GM19025 (cell line): Measurements from ENCODE around the gene RAP2B.
"Not testable (repeated sequence)": the region's sequence is repeated elsewhere in the genome, so short reads cannot be mapped to it uniquely, and the experiment has no call there.

Experiments used
- ATAC-seq: cut with Tn5 transposase; IDR thresholded peaks from one replicate; pipeline ENCODE4 v1.9.1; 2021; ENCODE audit warnings: mild to moderate bottlenecking, low read depth, moderate library complexity; ENCODE audit not compliant: unreplicated experiment

RAP2B gene

DNA sequence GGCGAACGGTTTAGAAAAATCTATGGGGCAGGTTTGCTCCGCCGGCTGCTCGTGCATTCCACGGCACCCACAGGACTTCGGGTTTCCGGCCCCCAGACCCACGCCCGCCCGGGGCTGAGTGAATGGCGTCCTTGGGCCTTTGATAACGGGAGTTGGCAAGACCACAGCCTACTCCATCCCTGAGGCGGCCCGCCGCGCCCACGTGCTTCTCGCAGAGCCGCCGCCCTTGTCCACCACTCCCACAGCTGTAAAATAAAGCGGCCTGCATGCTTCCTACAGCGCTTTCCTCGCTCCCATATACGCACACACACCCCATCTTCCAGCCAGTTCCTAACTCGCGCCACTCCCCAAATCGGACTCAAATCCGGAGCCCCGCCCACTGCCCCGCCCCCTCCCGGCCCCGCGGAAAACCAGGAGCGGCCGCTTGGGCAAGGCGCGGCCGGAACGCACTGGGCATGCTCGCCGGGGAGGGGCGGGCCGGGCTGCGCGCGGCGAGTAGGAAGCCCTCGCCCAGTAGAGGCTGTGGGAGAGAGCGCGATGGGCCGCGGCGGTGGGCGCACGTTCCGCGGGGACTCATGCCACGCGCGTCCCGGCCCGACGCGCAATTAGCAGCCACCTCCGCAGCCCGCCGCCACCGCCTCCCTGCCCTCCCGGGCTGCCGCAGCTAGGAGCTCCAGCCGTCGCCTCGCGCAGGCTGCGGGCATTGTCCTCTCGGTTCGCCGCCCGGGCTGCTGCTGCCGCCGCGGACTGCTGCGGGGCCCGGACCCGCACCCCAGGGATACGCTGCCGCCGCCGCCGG is at the start of gene RAP2B:
RAP2B (plus strand) TSS at position 513 of the 799 bp plus-strand sequence. CDS start 468 bp downstream, outside the sequence.
- ATAC-seq = peak; percentile 47

DNA sequence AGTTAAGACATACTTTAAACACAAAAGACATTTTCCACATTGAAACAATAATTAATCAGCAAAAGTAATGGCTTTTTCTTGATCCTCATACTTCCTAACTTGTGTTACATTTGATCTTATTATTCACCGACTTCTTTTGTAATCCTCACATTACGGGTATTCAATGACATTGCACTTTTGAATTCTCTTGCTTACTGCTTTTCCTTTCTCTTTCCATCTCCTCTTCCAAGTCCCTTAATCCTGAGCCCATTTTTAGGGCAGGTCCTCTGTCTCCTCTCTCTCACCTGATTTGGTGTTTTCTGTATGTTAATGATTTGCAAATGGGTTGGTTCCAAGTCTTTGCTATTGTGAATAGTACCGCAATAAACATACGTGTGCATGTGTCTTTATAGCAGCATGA is 48.5 kb upstream of the RAP2B start:
- no peak for ATAC-seq

DNA sequence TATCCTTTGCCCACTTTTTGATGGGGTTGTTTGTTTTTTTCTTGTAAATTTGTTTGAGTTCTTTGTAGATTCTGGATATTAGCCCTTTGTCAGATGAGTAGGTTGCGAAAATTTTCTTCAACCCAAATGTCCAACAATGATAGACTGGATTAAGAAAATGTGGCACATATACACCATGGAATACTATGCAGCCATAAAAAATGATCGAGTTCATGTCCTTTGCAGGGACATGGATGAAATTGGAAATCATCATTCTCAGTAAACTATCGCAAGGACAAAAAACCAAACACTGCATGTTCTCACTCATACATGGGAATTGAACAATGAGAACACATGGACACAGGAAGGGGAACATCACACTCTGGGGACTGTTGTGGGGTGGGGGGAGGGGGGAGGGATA is 47.8 kb upstream of the RAP2B start:
- ATAC-seq = not testable (repeated sequence)

DNA sequence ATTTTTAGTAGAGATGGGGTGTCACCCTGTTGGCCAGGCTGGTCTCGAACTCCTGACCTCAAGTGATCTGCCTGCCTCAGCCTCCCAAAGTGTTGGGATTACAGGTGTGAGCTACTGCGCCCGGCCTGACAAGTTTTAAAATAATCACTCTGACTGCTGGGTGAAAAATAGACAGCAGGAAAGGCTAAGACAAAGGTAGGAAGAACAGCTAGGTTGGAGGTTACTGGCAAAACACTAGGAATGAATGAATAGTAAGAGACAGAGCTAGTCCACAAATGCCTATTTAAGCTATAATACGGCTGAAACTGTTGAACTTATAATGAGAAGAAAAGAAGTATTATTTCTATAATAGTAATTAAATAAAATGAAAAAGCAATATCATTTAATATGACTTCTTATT is 46.7 kb upstream of the RAP2B start:
- no peak for ATAC-seq

DNA sequence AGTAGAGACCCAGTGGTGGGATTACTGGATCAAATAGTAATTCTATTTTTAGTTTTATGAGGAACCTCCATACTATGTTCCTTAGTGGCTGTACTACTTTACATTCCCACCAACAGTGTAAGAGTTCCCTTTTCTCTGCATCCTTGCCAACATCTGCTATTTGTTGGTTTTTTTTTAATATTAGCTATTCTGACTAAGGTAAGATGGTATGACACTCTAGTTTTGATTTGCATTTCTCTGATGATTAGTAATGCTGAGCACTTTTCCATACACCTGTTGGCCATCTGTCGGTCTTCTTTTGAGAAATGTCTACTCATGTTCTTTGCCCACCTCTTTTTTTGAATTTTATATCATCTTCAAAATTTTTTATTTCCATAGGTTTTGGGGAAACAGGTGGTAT is 34.2 kb upstream of the RAP2B start:
- ATAC-seq = no peak

DNA sequence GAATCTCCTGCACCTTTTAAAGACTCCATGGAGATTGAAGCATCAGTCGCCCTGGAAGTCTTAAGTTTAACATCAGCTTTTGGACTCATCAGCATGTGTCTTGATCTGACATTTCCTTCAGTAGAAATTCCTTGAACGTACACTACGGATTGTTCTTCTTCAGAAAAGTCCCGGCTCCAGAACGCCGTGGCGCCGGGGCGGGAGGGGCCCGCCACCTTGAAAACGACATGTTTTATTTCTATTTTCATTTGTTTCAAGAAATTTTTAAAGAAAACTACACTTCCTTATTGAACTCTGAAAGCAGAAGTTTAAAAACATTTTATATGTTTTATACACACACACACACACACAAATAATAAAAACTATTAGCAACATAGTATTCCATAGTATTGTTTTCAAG is 32.6 kb upstream of the RAP2B start:
- no peak for ATAC-seq

DNA sequence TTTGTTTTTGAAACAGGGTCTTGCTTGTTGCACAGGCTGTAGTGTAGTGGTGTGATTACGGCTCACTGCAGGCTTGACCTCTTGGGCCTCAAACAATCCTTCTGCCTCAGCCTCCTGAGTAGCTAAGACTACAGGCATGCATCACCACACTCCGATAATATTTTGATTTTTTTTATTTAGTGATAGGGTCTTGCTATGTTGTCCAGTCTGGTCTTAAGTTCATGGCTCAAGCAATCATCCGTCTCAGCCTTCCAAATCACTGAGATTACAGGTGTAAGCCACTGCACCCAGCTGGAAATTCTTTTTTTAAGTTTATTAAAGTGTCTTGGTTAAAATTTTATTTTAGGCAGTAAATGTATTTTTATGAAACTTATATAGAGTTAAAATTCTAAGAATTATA is 32.2 kb upstream of the RAP2B start:
- ATAC-seq = no peak

DNA sequence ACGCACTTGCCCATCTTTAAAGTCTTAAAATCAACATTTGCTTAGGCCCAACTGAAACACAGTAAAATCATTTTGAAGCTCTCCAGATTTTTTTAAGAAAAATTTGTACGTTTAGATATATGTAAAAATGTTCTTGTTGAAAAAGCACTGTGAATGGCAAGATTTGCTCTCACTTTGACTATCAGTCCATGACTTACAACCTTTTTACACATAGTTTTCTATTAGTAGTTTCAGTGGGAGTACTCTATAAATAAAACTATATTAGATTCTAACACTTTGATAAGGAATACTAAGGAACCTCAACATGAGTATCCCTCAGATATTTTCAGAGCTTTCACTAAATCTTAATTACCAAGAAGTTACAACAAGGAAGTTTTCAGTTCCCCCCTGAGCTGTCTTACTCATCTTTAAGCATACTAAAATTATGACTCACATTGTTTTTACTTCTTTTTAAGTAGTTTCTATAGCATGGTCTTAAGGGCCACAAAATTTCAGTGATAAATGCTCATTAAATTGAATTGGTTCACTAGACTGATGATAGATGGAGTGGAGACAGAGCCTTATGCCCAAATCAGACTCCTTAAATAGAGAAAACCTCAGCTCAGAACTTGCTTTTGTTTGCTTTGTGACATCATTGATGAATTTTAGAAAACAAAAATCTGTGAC is 31.6 kb upstream of the RAP2B start:
- ATAC-seq = peak; percentile 70

DNA sequence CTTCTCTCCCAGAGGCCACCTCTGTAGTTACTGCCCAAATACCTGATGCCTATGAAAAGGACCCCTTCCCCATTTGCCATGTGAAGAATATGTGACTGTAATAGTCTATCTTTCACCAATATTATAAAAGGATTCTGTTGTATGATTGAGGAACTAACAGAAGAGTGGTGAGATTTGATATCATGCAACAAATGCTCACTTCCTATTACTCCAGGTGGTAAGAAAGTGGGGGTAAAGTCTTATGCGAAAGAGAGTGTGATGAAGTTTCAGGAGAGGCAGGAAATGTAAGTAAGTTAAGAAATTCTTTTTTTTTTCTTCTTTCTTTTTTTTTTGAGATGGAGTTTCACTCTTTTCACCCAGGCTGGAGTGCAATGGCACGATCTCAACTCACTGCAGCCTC is 24.4 kb upstream of the RAP2B start:
- ATAC-seq = no peak

DNA sequence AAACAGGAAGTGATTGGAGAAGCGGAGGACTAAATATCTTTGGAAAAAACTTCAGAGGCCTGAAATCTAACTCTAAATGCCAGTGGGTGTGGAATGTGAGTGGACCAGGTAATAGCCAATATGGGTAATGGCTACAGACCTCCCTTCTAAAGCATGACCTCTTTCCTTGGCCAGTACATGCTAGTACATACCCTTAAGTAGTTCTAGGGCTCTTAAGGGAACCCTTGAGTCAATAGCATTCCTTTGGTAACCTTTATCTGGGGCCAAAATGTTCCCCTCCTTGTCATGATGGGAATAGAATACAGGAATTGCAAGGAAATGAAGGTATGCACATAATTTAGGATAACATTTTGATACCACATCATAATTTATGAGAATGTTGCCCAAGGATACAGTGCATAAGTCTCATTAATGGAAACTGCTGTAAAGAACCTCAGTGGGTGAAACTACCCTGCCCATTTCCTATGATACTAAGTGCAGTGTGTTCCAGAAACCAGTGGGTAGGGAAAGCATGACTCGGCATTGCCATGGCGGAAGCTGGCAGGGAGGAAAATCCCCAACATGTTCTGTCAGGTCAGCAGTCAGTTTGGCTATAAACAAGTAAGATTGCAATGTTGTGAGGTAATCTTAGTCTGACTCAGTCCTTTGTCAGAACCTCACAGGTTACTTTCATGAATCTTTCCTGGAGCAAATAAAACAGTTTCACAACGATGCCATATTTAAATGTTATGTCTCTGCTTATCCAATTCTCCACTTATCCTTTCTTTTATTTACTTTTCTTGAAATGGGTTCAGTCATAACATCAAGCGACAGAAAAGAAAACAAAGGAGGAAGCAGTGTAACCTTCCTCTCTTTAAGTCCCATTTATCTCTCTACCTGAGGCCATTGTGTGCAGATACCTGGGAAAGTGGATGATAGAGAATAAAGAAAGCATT is 23.5 kb upstream of the RAP2B start:
- ATAC-seq = peak; percentile 84

DNA sequence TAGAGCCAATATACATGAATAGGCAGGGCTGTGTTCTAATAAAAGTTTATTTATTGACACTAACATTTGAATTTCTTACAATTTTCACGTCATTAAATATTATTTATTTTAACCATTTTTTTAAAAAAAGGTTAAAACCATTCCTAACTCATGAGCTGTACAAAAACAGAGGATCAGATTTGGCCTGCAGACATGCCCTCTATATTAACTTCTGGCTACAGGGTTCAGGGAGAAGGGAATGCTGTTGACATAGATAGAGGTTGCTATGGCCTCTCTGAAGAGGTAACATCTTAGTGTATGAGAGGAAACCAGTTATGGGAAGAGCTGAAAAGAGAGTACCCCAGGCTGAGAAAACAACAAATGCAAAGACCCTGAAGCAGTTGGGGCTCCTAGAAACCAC is 19.1 kb upstream of the RAP2B start:
- no peak for ATAC-seq

DNA sequence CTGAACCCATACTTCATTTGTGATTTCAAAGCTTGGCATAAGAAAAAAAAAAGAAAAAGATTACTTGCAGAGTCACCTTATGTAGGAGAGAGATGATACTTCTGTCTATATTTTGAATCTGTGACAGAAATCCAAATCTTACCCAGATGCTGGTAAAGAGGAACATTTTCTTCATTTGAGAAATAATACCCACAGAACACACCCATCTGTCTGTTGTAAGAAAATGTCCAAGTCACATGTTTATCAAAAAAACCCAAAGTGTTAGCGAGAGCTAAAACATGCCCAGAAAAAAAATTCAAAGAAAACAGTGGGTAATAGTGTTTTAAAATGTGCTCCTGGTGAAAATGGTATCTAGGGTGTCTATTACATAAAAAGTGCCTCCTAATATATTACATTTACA is 18.0 kb upstream of the RAP2B start:
- ATAC-seq = no peak

DNA sequence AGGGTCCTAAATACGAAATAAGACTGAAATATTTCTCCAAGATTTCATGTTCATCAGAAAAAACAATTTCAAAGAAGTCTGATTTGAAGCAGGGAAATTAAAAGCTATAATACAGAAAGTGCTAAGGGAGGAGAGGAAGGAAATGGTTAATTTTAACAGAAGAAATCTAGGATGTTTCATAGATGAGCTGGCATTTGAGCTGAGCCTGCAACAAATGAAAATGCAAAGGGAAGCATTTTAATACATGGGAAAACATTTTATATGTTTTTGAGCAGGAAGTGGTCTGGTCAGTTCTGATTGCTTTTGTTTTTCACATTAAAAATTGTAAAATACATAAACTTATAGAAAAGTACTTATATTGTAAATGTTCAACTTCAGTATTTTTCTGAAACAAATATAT is 17.2 kb upstream of the RAP2B start:
- no peak for ATAC-seq

DNA sequence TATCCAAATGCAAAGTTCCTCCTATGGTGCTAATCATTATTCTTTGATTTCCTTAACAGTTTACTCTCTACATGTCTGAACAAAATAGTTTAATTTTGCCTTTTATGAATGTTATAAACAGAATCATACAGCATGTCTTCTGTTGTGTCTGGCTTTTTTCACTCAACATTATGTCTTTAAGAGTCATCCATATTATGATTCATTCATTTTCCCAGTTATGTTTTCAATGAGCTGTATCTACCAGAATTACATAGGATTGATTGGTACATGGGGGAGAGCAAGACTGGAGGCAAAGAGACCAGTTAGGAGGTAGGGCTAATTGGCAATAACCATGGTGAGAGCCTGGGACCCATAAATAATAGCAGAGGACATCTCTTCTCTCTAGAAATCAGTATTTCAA is 16.6 kb upstream of the RAP2B start:
- ATAC-seq = no peak

DNA sequence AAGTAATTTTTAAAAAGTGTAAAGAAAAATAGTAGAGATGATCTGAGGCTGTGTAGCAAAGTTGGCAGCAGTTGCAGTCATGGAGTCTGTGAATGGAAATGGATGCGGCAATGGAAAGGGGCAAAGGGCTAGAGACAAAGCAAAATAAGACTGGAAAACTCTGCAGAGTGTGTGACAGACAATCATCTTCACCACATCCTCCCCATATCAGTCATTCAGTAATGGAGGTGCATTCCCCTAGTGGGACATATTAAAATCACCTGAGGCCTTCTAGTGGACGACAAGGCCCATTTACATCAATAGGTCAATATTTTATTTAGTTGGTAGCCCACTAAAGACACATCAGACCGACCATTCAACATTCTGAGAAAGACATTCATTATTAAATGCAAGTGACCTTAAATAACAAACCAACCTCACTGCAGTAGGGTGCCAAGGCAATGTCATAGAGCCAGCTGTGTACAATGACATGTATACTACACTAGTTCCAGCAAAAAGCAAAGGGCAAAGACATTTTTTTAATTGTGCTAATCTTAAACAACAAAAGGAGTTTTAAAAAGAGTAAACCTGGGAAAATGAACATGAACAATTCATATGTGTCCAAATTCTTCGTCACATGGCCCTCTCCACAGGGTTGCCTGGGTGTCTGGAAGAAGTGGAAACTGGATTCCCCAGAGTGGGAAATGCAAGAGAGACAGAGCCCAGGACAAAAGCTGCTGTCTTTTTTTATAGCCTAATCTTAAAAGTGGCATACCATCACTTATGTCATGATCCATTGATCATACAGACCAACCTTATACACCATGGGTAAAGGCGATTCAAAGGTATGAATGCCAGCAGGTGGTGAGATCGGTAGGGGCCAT is 15.6 kb upstream of the RAP2B start:
- ATAC-seq = no peak

DNA sequence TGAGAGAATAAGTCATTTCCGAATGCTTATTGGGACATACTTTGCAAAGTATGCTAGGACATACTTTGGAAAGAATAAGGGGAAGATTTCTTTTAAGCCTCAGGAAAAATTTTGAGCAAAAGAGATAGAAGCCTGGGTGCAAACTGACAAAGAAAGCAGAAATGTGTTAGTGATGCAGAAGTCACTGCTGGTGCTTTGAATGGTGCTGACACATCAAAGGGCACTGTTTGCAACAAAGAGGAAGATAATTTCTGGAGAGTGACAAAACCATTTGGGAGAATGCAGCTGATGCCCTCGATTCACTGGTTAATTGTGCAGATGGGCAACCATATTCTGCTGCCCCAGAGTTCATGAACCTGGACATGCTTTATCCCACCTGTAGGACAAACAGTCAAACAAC is 11.0 kb upstream of the RAP2B start:
- ATAC-seq = no peak

DNA sequence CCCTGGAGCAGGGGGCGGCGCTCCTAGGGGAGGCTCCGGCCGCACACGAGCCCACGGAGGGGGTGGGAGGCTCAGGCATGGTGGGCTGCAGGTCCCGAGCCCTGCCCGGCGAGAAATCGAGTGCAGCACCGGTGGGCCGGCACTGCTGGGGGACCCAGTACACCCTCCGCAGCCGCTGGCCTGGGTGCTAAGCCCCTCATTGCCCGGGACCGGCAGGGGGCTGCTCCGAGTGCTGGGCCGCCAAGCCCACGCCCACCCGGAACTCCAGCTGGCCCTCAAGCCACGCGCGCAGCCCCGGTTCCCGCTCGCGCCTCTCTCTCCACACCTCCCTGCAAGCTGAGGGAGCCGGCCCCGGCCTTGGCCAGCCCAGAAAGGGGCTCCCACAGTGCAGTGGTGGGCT is 6.2 kb upstream of the RAP2B start:
- not testable (repeated sequence) for ATAC-seq

DNA sequence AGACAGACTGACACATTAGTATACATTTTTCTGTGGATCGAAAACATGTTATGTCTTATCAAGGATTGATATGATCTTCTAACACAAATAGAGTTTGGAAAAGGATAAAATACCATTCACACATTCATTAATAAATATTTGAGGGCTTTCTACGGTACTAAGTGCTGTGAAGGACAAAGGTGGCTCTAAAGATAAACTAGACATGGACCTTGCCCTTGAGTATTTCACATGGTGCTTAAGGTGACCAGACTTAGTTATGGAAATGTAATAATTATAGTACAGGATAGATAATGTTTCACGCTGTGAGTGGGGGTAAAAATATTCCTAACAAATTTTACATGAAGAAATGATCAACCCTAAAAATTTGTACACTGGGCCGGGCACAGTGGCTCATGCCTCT is 3.8 kb upstream of the RAP2B start:
- no peak for ATAC-seq

DNA sequence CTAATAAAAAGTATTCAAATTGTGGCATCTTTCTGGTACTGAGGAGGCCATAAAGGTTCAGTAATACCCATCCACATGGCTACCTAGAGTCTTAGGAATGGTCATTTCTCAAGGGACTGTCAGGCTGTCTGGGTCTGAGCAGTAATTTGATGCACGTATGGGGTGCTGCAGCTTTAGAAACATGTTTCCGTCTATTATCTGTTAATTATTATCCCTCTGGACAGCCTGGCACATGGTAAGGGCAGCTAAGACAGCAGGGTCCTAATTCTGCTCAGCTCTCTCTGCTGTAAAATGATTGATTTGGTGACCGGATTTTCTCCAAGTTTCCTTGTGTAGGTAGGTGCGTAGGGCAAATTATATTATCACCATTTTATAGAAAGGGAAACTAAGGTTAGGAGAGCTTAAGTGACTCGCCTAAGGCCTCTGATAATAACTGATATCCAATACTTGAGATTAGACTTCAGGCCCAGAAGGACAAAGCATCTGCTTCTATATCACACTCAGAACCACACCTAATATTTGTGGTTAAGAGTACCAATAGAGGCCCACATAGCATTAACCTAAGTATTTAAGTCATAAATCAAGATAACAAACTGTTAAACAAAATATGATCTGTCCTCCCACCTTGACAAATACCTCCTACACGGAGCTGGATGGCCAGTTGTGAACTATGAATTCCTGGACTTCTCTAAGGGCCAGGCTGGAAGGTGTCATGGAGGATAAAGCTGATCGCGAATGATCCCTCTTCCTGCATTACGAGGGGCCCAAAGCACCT is 2.9 kb upstream of the RAP2B start:
- no peak for ATAC-seq
